ENCODE measurements around the gene NOTUM. TPM values are rescaled to one million over a fixed set of nuclear protein-coding genes. Genes with fewer than 3 reads are reported as not detected.
"Not testable (repeated sequence)": the region's sequence is repeated elsewhere in the genome, so short reads cannot be mapped to it uniquely, and the experiment has no call there.

The NOTUM gene
- total RNA-seq, 5 donors from 2014 or later (not counting 1 experiment from before 2014, with no cell fraction given): 0.13 to 0.33 (median 0.29) TPM; not detected in 2

- peaks cover 25 to 35% (median 34%) of the 10 kb centered on the region in 3 donors for H3K4me1 Mint-ChIP-seq
- H3K4me3 Mint-ChIP-seq: no peak overlapping the region
- H3K36me3 ChIP-seq (ENCODE audit: control insufficient read depth in 2 of 2, extremely low read depth in 1 of 2, insufficient read depth in 1 of 2, low read length in 1 of 2): peaks cover 27 to 37% of the 10 kb centered on the region in 2 donors
- no peak overlapping the region for H3K27ac Mint-ChIP-seq
- no peaks in the 10 kb centered on the region for H3K9me3 ChIP-seq
- ChIA-PET POLR2A (interaction anchor here in 1 of 2 donors (0.6 kb wide), 1 partner anchor 468 kb away, joined by 3 read pairs; no protein-coding TSS in a partner anchor), CTCF (interaction anchor here in 1 of 2 donors (0.5 kb wide), 1 partner anchor 9 kb away, joined by 3 read pairs; no protein-coding TSS in a partner anchor)
- H3K4me3 ChIP-seq (ENCODE audit: control insufficient read depth in 1 of 2, extremely low read depth in 1 of 2, low read length in 1 of 2): no peak overlapping the region
- H3K9me3 Mint-ChIP-seq: no peaks in the 10 kb centered on the region
- peaks cover 20% of the 10 kb centered on the region for H3K36me3 Mint-ChIP-seq
- H3K4me1 ChIP-seq (ENCODE audit: control insufficient read depth in 1 of 2, extremely low read depth in 1 of 2, insufficient read depth in 2 of 2, low read length in 2 of 2): peaks cover 10 to 29% of the 10 kb centered on the region in 2 experiments
- 97% methylated on average over 19 of the region's 26 CpGs for WGBS (ENCODE audit: insufficient coverage)
- ATAC-seq (replicated peaks in 1 of 4): no peak
- no peak overlapping the region for H3K27ac ChIP-seq (ENCODE audit: low read length)
- H3K27me3 ChIP-seq (replicated peaks in 1 of 2; ENCODE audit: control insufficient read depth in 2 of 2, extremely low read depth in 1 of 2, insufficient read depth in 2 of 2, low read length in 1 of 2): no peaks in the 10 kb centered on the region
- H3K27me3 Mint-ChIP-seq: no peaks in the 10 kb centered on the region
- no peak for DNase-seq
Observed at GRCh38 chr17:81983639-81984373, 22.8 kb upstream of the NOTUM start.

- no peaks in the 10 kb centered on the region for H3K27me3 ChIP-seq (replicated peaks in 1 of 2; ENCODE audit: control insufficient read depth in 2 of 2, extremely low read depth in 1 of 2, insufficient read depth in 2 of 2, low read length in 1 of 2)
- no peaks in the 10 kb centered on the region for H3K9me3 Mint-ChIP-seq
- H3K36me3 Mint-ChIP-seq: peaks cover 20% of the 10 kb centered on the region
- no peaks in the 10 kb centered on the region for H3K27me3 Mint-ChIP-seq
- ChIA-PET CTCF (interaction anchor here in 1 of 2 donors (0.5 kb wide), 1 partner anchor 9 kb away, joined by 3 read pairs; no protein-coding TSS in a partner anchor), POLR2A (no interaction called here)
- no peak overlapping the region for H3K4me3 Mint-ChIP-seq
- H3K27ac Mint-ChIP-seq: no peak overlapping the region
- ATAC-seq (replicated peaks in 1 of 4) (no peak), DNase-seq (no peak)
- peaks cover 27 to 37% of the 10 kb centered on the region in 2 donors for H3K36me3 ChIP-seq (ENCODE audit: control insufficient read depth in 2 of 2, extremely low read depth in 1 of 2, insufficient read depth in 1 of 2, low read length in 1 of 2)
- no peak overlapping the region for H3K4me3 ChIP-seq (ENCODE audit: control insufficient read depth in 1 of 2, extremely low read depth in 1 of 2, low read length in 1 of 2)
- H3K4me1 ChIP-seq (ENCODE audit: control insufficient read depth in 1 of 2, extremely low read depth in 1 of 2, insufficient read depth in 2 of 2, low read length in 2 of 2): peaks cover 14 to 36% of the 10 kb centered on the region in 2 experiments
- no peak overlapping the region for H3K27ac ChIP-seq (ENCODE audit: low read length)
- peaks cover 27 to 39% (median 39%) of the 10 kb centered on the region in 3 donors for H3K4me1 Mint-ChIP-seq
- no peaks in the 10 kb centered on the region for H3K9me3 ChIP-seq
- WGBS (ENCODE audit: insufficient coverage): 96% methylated on average over 32 of the region's 35 CpGs
Observed at GRCh38 chr17:81983011-81983638, 22.1 kb upstream of the NOTUM start.

GRCh38 chr17:81981511-81981910, 20.5 kb upstream of the NOTUM start:
- H3K27me3 ChIP-seq (replicated peaks in 1 of 2; ENCODE audit: control insufficient read depth in 2 of 2, extremely low read depth in 1 of 2, insufficient read depth in 2 of 2, low read length in 1 of 2); H3K9me3 ChIP-seq; H3K9me3 Mint-ChIP-seq; ATAC-seq (replicated peaks in 1 of 4); DNase-seq; POLR2A ChIA-PET; H3K27ac Mint-ChIP-seq; CTCF ChIA-PET; H3K4me3 ChIP-seq (ENCODE audit: control insufficient read depth in 1 of 2, extremely low read depth in 1 of 2, low read length in 1 of 2); H3K4me3 Mint-ChIP-seq; H3K27ac ChIP-seq (ENCODE audit: low read length); H3K27me3 Mint-ChIP-seq: not testable (repeated sequence)
- Mint-ChIP-seq H3K4me1 (peaks cover 33 to 45% (median 44%) of the 10 kb centered on the region in 3 donors), H3K36me3 (peaks cover 16% of the 10 kb centered on the region)
- H3K4me1 ChIP-seq (ENCODE audit: control insufficient read depth in 1 of 2, extremely low read depth in 1 of 2, insufficient read depth in 2 of 2, low read length in 2 of 2): peaks cover 18 to 45% of the 10 kb centered on the region in 2 experiments
- H3K36me3 ChIP-seq (ENCODE audit: control insufficient read depth in 2 of 2, extremely low read depth in 1 of 2, insufficient read depth in 1 of 2, low read length in 1 of 2): peaks cover 23 to 30% of the 10 kb centered on the region in 2 donors
- WGBS (ENCODE audit: insufficient coverage): 98% methylated on average over 12 of the region's 12 CpGs

GRCh38 chr17:81980707-81981343, 19.8 kb upstream of the NOTUM start:
- Histone ChIP-seq H3K27ac (ENCODE audit: low read length) (no peak overlapping the region), H3K36me3 (ENCODE audit: control insufficient read depth in 2 of 2, extremely low read depth in 1 of 2, insufficient read depth in 1 of 2, low read length in 1 of 2) (peaks cover 20 to 25% of the 10 kb centered on the region in 2 donors), H3K27me3 (replicated peaks in 1 of 2; ENCODE audit: control insufficient read depth in 2 of 2, extremely low read depth in 1 of 2, insufficient read depth in 2 of 2, low read length in 1 of 2) (peaks cover 0 to 3% of the 10 kb centered on the region in 2 experiments), H3K9me3 (no peaks in the 10 kb centered on the region), H3K4me3 (ENCODE audit: control insufficient read depth in 1 of 2, extremely low read depth in 1 of 2, low read length in 1 of 2) (no peak overlapping the region), H3K4me1 (ENCODE audit: control insufficient read depth in 1 of 2, extremely low read depth in 1 of 2, insufficient read depth in 2 of 2, low read length in 2 of 2) (peaks cover 19 to 49% of the 10 kb centered on the region in 2 experiments)
- no peaks in the 10 kb centered on the region for H3K9me3 Mint-ChIP-seq
- ChIA-PET POLR2A (no interaction called here), CTCF (no interaction called here)
- peaks cover 13% of the 10 kb centered on the region for H3K36me3 Mint-ChIP-seq
- H3K27me3 Mint-ChIP-seq: no peaks in the 10 kb centered on the region
- H3K27ac Mint-ChIP-seq: no peak overlapping the region
- DNase-seq: peak in 1 of 35 experiments; percentile 35
- peaks cover 36 to 51% (median 51%) of the 10 kb centered on the region in 3 donors for H3K4me1 Mint-ChIP-seq
- ATAC-seq (replicated peaks in 1 of 4): no peak
- WGBS (ENCODE audit: insufficient coverage): 54% methylated on average over 7 of the region's 9 CpGs
- H3K4me3 Mint-ChIP-seq: peak overlapping the region in 1 of 3 donors; percentile 96

- DNase-seq: no peak
- H3K27me3 Mint-ChIP-seq: no peaks in the 10 kb centered on the region
- no peaks in the 10 kb centered on the region for H3K9me3 Mint-ChIP-seq
- 100% methylated on average over 2 of the region's 4 CpGs for WGBS (ENCODE audit: insufficient coverage)
- H3K36me3 ChIP-seq (ENCODE audit: control insufficient read depth in 2 of 2, extremely low read depth in 1 of 2, insufficient read depth in 1 of 2, low read length in 1 of 2): peaks cover 14 to 18% of the 10 kb centered on the region in 2 donors
- H3K27ac Mint-ChIP-seq: no peak overlapping the region
- H3K27ac ChIP-seq (ENCODE audit: low read length): no peak overlapping the region
- H3K4me3 ChIP-seq (ENCODE audit: control insufficient read depth in 1 of 2, extremely low read depth in 1 of 2, low read length in 1 of 2): no peak overlapping the region
- ChIA-PET POLR2A (no interaction called here), CTCF (interaction anchor here in 1 of 2 donors (0.6 kb wide), 1 partner anchor 570 kb away, joined by 3 read pairs; no protein-coding TSS in a partner anchor)
- ATAC-seq (replicated peaks in 1 of 4): no peak
- peaks cover 36 to 50% (median 49%) of the 10 kb centered on the region in 3 donors for H3K4me1 Mint-ChIP-seq
- peaks cover 19 to 49% of the 10 kb centered on the region in 2 experiments for H3K4me1 ChIP-seq (ENCODE audit: control insufficient read depth in 1 of 2, extremely low read depth in 1 of 2, insufficient read depth in 2 of 2, low read length in 2 of 2)
- peaks cover 0 to 3% of the 10 kb centered on the region in 2 experiments for H3K27me3 ChIP-seq (replicated peaks in 1 of 2; ENCODE audit: control insufficient read depth in 2 of 2, extremely low read depth in 1 of 2, insufficient read depth in 2 of 2, low read length in 1 of 2)
- peak overlapping the region; percentile 39 to 96 (median 51) for H3K4me3 Mint-ChIP-seq
- no peaks in the 10 kb centered on the region for H3K9me3 ChIP-seq
- peaks cover 12% of the 10 kb centered on the region for H3K36me3 Mint-ChIP-seq
Observed at GRCh38 chr17:81980122-81980521, 19.1 kb upstream of the NOTUM start.
